Measurements from ENCODE around the gene TMEM179B. TPM values are rescaled to one million over a fixed set of nuclear protein-coding genes. Genes with fewer than 3 reads are reported as not detected.

TMEM179B gene
- total and polyA plus RNA-seq, 2 of the 13 experiments (the other 11 are each of a cell fraction or from before 2014, with no cell fraction given): 24.8 to 25.7 TPM

- TF ChIP-seq, protein P1, sequence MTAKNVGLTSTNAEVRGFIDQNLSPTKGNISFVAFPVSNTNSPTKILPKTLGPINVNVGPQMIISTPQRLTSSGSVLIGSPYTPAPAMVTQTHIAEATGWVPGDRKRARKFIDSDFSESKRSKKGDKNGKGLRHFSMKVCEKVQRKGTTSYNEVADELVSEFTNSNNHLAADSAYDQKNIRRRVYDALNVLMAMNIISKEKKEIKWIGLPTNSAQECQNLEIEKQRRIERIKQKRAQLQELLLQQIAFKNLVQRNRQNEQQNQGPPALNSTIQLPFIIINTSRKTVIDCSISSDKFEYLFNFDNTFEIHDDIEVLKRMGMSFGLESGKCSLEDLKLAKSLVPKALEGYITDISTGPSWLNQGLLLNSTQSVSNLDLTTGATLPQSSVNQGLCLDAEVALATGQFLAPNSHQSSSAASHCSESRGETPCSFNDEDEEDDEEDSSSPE (CRISPR knock-in tag; IDR thresholded peaks at IDR 0.05): no peak
- no peak; the same call in 1 of the 2 replicates for TF ChIP-seq DMAP1 (CRISPR knock-in tag; IDR thresholded peaks at IDR 0.05)
- no peak for TF ChIP-seq MAX (IDR thresholded peaks at IDR 0.05)
- no peak for TF ChIP-seq U2AF1 (optimal IDR thresholded peaks at IDR 0.05; ENCODE audit: low read depth, low read length)
- 0 out of 2 replicates have a peak, but pooled peaks have one; percentile 41 for TF ChIP-seq KAT7 (CRISPR knock-in tag; IDR thresholded peaks at IDR 0.05; ENCODE audit: borderline replicate concordance)
- no peak for TF ChIP-seq XBP1 (CRISPR knock-in tag; IDR thresholded peaks at IDR 0.05)
- no peak for TF ChIP-seq ZNF775 (CRISPR knock-in tag; IDR thresholded peaks at IDR 0.05; ENCODE audit: borderline replicate concordance)
- no peak for TF ChIP-seq ARNT (IDR thresholded peaks at IDR 0.05)
- TF ChIP-seq PHF8 (CRISPR knock-in tag; IDR thresholded peaks at IDR 0.05): no peak
- no peak for TF ChIP-seq ZFAT (CRISPR knock-in tag; conservative IDR thresholded peaks at IDR 0.05)
- TF ChIP-seq JUN (CRISPR knock-in tag; IDR thresholded peaks at IDR 0.05): no peak
- no peak for TF ChIP-seq FOXK2 (IDR thresholded peaks at IDR 0.05)
- no peak for TF ChIP-seq ZNF337 (CRISPR knock-in tag; IDR thresholded peaks at IDR 0.05; ENCODE audit: borderline replicate concordance, low read depth)
- no peak for TF ChIP-seq ZNF792 (CRISPR knock-in tag; IDR thresholded peaks at IDR 0.05)
- no peak for TF ChIP-seq TBP (CRISPR knock-in tag; IDR thresholded peaks at IDR 0.05)
- no peak for TF ChIP-seq ZMYM4 (CRISPR knock-in tag; IDR thresholded peaks at IDR 0.05)
- TF ChIP-seq ZNF569 (CRISPR knock-in tag; IDR thresholded peaks at IDR 0.05; ENCODE audit: borderline replicate concordance): no peak
- TF ChIP-seq, protein P2, sequence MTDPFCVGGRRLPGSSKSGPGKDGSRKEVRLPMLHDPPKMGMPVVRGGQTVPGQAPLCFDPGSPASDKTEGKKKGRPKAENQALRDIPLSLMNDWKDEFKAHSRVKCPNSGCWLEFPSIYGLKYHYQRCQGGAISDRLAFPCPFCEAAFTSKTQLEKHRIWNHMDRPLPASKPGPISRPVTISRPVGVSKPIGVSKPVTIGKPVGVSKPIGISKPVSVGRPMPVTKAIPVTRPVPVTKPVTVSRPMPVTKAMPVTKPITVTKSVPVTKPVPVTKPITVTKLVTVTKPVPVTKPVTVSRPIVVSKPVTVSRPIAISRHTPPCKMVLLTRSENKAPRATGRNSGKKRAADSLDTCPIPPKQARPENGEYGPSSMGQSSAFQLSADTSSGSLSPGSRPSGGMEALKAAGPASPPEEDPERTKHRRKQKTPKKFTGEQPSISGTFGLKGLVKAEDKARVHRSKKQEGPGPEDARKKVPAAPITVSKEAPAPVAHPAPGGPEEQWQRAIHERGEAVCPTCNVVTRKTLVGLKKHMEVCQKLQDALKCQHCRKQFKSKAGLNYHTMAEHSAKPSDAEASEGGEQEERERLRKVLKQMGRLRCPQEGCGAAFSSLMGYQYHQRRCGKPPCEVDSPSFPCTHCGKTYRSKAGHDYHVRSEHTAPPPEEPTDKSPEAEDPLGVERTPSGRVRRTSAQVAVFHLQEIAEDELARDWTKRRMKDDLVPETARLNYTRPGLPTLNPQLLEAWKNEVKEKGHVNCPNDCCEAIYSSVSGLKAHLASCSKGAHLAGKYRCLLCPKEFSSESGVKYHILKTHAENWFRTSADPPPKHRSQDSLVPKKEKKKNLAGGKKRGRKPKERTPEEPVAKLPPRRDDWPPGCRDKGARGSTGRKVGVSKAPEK (CRISPR knock-in tag; IDR thresholded peaks at IDR 0.05; ENCODE audit: borderline replicate concordance): no peak
- TF ChIP-seq ZNF609 (CRISPR knock-in tag; IDR thresholded peaks at IDR 0.05; ENCODE audit: borderline replicate concordance): no peak
- no peak for TF ChIP-seq SOX13 (IDR thresholded peaks at IDR 0.05)
- no peak for TF ChIP-seq SOX13 (CRISPR knock-in tag; conservative IDR thresholded peaks at IDR 0.05 in 1 of 2, IDR thresholded peaks at IDR 0.05 in 1 of 2)
- TF ChIP-seq ZNF639 (CRISPR knock-in tag; conservative IDR thresholded peaks at IDR 0.05): no peak
Observed at GRCh38 chr11:62830904-62831519, 43.8 kb downstream of the TMEM179B start (continued).
